HEK293 (cell line): ENCODE results near the gene NPIPB2.

ENCODE experiments used
- PRDM1 ChIP-seq: fragments of 450-650 bp; formaldehyde crosslinking; IDR thresholded peaks from 2 replicates; pipeline ENCODE4; 2016; ENCODE audit warnings: missing biosample characterization, missing genetic modification characterization
- REPIN1 ChIP-seq: fragments of 450-650 bp; formaldehyde crosslinking; IDR thresholded peaks from 2 replicates; pipeline ENCODE4 v1.5.1; 2017; ENCODE audit warnings: missing biosample characterization, missing genetic modification characterization, low read depth
- ZNF10 ChIP-seq: fragments of 450-650 bp; formaldehyde crosslinking; IDR thresholded peaks from 2 replicates; pipeline ENCODE4 v1.5.1; 2017; ENCODE audit warnings: missing biosample characterization, missing genetic modification characterization
- ZNF292 ChIP-seq: fragments of 450-650 bp; formaldehyde crosslinking; IDR thresholded peaks from 2 replicates; pipeline ENCODE4 v1.5.1; 2016; ENCODE audit warnings: low read depth, missing biosample characterization, missing genetic modification characterization, borderline replicate concordance
- ZNF830 ChIP-seq: fragments of 450-650 bp; IDR thresholded peaks from 2 replicates; pipeline ENCODE4 v1.5.0; 2018; ENCODE audit warnings: missing biosample characterization, missing genetic modification characterization, low read depth, mild to moderate bottlenecking, moderate library complexity
- TF ChIP-seq, protein P1 (sequence below): fragments of 450-650 bp; formaldehyde crosslinking; IDR thresholded peaks from 2 replicates; pipeline ENCODE4 v1.5.1; 2016; ENCODE audit warnings: missing biosample characterization, missing genetic modification characterization, borderline replicate concordance
- TF ChIP-seq, protein P2 (sequence below): fragments of 450-650 bp; formaldehyde crosslinking; IDR thresholded peaks from 2 replicates; pipeline ENCODE4 v1.5.1; 2016; ENCODE audit warnings: missing biosample characterization, missing genetic modification characterization
- TF ChIP-seq, protein P3 (sequence below): fragments of 450-650 bp; formaldehyde crosslinking; IDR thresholded peaks from 2 replicates; pipeline ENCODE4 v1.5.1; 2016; ENCODE audit warnings: missing biosample characterization, missing genetic modification characterization
- TF ChIP-seq, protein P4 (sequence below): sonication (generic); formaldehyde crosslinking; IDR thresholded peaks from 2 replicates; pipeline ENCODE4 v1.8.1; 2022; ENCODE audit warnings: mild to moderate bottlenecking, moderate library complexity, missing genetic modification reagents
- TF ChIP-seq, protein P5 (sequence below): fragments of 450-650 bp; formaldehyde crosslinking; IDR thresholded peaks from 2 replicates; pipeline ENCODE4 v1.5.1; 2016; ENCODE audit warnings: missing biosample characterization, missing genetic modification characterization
- TF ChIP-seq, protein P6 (sequence below): fragments of 450-650 bp; formaldehyde crosslinking; IDR thresholded peaks from 2 replicates; pipeline ENCODE4 v1.5.1; 2016; ENCODE audit warnings: missing biosample characterization, missing genetic modification characterization

DNA sequence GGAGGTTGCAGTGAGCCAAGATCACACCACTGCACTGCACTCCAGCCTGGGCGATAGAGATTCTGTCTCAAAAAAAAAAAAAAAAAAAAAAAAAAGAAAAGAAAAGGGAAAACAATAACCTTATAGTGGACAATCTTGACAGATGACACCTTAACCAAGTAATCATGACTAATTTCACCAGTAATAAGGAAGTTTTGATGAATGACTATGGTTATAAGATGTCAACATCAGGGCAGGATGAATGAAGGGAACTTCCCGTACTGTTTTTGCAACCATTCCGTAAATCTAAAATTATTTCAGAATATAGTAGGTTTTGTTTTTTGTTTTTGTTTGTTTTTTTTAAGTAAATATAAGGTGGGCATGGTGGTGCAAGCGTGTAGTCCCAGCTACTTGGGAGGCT, 49.1 kb downstream of the NPIPB2 start:
- TF ChIP-seq PRDM1 (no peak), REPIN1 (tag by site-specific recombination) (no peak), ZNF830 (no peak), ZNF10 (tag by site-specific recombination) (no peak), ZNF292 (tag by site-specific recombination) (no peak)
- TF ChIP-seq, protein P1, sequence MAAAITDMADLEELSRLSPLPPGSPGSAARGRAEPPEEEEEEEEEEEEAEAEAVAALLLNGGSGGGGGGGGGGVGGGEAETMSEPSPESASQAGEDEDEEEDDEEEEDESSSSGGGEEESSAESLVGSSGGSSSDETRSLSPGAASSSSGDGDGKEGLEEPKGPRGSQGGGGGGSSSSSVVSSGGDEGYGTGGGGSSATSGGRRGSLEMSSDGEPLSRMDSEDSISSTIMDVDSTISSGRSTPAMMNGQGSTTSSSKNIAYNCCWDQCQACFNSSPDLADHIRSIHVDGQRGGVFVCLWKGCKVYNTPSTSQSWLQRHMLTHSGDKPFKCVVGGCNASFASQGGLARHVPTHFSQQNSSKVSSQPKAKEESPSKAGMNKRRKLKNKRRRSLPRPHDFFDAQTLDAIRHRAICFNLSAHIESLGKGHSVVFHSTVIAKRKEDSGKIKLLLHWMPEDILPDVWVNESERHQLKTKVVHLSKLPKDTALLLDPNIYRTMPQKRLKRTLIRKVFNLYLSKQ (tag by site-specific recombination), result no peak
- TF ChIP-seq, protein P2, sequence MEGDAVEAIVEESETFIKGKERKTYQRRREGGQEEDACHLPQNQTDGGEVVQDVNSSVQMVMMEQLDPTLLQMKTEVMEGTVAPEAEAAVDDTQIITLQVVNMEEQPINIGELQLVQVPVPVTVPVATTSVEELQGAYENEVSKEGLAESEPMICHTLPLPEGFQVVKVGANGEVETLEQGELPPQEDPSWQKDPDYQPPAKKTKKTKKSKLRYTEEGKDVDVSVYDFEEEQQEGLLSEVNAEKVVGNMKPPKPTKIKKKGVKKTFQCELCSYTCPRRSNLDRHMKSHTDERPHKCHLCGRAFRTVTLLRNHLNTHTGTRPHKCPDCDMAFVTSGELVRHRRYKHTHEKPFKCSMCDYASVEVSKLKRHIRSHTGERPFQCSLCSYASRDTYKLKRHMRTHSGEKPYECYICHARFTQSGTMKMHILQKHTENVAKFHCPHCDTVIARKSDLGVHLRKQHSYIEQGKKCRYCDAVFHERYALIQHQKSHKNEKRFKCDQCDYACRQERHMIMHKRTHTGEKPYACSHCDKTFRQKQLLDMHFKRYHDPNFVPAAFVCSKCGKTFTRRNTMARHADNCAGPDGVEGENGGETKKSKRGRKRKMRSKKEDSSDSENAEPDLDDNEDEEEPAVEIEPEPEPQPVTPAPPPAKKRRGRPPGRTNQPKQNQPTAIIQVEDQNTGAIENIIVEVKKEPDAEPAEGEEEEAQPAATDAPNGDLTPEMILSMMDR, result no peak
- TF ChIP-seq, protein P3, sequence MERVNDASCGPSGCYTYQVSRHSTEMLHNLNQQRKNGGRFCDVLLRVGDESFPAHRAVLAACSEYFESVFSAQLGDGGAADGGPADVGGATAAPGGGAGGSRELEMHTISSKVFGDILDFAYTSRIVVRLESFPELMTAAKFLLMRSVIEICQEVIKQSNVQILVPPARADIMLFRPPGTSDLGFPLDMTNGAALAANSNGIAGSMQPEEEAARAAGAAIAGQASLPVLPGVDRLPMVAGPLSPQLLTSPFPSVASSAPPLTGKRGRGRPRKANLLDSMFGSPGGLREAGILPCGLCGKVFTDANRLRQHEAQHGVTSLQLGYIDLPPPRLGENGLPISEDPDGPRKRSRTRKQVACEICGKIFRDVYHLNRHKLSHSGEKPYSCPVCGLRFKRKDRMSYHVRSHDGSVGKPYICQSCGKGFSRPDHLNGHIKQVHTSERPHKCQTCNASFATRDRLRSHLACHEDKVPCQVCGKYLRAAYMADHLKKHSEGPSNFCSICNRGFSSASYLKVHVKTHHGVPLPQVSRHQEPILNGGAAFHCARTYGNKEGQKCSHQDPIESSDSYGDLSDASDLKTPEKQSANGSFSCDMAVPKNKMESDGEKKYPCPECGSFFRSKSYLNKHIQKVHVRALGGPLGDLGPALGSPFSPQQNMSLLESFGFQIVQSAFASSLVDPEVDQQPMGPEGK (tag by site-specific recombination), result no peak
- TF ChIP-seq, protein P4, sequence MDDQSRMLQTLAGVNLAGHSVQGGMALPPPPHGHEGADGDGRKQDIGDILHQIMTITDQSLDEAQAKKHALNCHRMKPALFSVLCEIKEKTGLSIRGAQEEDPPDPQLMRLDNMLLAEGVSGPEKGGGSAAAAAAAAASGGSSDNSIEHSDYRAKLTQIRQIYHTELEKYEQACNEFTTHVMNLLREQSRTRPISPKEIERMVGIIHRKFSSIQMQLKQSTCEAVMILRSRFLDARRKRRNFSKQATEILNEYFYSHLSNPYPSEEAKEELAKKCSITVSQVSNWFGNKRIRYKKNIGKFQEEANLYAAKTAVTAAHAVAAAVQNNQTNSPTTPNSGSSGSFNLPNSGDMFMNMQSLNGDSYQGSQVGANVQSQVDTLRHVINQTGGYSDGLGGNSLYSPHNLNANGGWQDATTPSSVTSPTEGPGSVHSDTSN (CRISPR knock-in tag), result no peak
- TF ChIP-seq, protein P5, sequence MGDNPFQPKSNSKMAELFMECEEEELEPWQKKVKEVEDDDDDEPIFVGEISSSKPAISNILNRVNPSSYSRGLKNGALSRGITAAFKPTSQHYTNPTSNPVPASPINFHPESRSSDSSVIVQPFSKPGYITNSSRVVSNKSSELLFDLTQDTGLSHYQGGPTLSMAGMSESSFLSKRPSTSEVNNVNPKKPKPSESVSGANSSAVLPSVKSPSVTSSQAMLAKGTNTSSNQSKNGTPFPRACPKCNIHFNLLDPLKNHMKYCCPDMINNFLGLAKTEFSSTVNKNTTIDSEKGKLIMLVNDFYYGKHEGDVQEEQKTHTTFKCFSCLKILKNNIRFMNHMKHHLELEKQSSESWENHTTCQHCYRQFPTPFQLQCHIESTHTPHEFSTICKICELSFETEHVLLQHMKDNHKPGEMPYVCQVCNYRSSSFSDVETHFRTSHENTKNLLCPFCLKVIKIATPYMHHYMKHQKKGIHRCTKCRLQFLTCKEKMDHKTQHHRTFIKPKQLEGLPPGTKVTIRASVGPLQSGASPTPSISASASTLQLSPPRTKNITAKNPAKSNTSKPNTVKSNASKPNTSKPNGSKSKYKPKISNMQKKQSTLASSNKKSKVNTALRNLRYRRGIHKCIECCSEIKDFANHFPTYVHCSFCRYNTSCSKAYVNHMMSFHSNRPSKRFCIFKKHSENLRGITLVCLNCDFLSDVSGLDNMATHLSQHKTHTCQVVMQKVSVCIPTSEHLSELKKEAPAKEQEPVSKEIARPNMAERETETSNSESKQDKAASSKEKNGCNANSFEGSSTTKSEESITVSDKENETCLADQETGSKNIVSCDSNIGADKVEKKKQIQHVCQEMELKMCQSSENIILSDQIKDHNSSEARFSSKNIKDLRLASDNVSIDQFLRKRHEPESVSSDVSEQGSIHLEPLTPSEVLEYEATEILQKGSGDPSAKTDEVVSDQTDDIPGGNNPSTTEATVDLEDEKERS, result no peak
- TF ChIP-seq, protein P6, sequence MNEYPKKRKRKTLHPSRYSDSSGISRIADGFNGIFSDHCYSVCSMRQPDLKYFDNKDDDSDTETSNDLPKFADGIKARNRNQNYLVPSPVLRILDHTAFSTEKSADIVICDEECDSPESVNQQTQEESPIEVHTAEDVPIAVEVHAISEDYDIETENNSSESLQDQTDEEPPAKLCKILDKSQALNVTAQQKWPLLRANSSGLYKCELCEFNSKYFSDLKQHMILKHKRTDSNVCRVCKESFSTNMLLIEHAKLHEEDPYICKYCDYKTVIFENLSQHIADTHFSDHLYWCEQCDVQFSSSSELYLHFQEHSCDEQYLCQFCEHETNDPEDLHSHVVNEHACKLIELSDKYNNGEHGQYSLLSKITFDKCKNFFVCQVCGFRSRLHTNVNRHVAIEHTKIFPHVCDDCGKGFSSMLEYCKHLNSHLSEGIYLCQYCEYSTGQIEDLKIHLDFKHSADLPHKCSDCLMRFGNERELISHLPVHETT (tag by site-specific recombination), result no peak
